H1 (cell line): ENCODE measurements around the gene LPP. TPM values are rescaled to one million over a fixed set of nuclear protein-coding genes. Genes with fewer than 3 reads are reported as not detected.

ENCODE experiments used
- CTCF ChIA-PET: fragments of 300-600 bp; sonication (Branson Sonifier 250); formaldehyde crosslinking; loops from one replicate; lab custom pipeline; 2021; ENCODE audit not compliant: partially characterized antibody; lab: Charles Lee
- POLR2A ChIA-PET: fragments of 300-600 bp; sonication (Branson Sonifier 250); formaldehyde crosslinking; loops from one replicate; lab custom pipeline; 2021; ENCODE audit warnings: inconsistent platforms; ENCODE audit not compliant: partially characterized antibody; lab: Charles Lee
- DNase-seq, 2 experiments: peaks; one replicate each; pipeline versions ENCODE4 v3.0.0 to v3.0.0-alpha.2; 2010 to 2022; ENCODE audit warnings: low spot score in 2 of 2, low read depth in 1 of 2, mixed read lengths in 1 of 2
- FAIRE-seq: peaks from 2 replicates; lab custom pipeline; 2011; peaks lifted over from hg19 to GRCh38; lab: Jason Lieb, UNC
- H2AFZ ChIP-seq: 2 replicates; pipeline ENCODE4 v1.8.1; 2012; ENCODE audit warnings: low read length, inconsistent platforms
- H2AK5ac ChIP-seq: 2 replicates; pipeline ENCODE4 v1.6.1; 2013; ENCODE audit warnings: low read depth, low read length
- H2BK120ac ChIP-seq: replicated peaks from 2 replicates; pipeline ENCODE3; 2013; ENCODE audit warnings: low read depth, low read length, inconsistent platforms
- H2BK12ac ChIP-seq: 2 replicates; pipeline ENCODE4 v1.6.1; 2013; ENCODE audit warnings: low read depth, low read length
- H2BK15ac ChIP-seq: 2 replicates; pipeline ENCODE4 v1.6.1; 2013; ENCODE audit warnings: low read length
- H2BK20ac ChIP-seq: 2 replicates; pipeline ENCODE4 v1.6.1; 2013; ENCODE audit warnings: low read length
- H2BK5ac ChIP-seq: 2 replicates; pipeline ENCODE4 v1.6.1; 2013; ENCODE audit warnings: low read depth, low read length
- H3K14ac ChIP-seq: 2 replicates; pipeline ENCODE4 v1.6.1; 2013; ENCODE audit warnings: inconsistent platforms; ENCODE audit not compliant: insufficient read length
- H3K18ac ChIP-seq: 2 replicates; pipeline ENCODE4 v1.6.1; 2013; ENCODE audit warnings: low read length; ENCODE audit errors: extremely low read depth
- H3K23ac ChIP-seq: 2 replicates; pipeline ENCODE4 v1.6.1; 2013; ENCODE audit warnings: inconsistent platforms; ENCODE audit not compliant: insufficient read length
- H3K23me2 ChIP-seq: 2 replicates; pipeline ENCODE4 v1.6.1; 2013; ENCODE audit warnings: low read depth, low read length
- H3K27ac ChIP-seq: 2 replicates; pipeline ENCODE4 v1.6.1; 2011; ENCODE audit warnings: low read depth, low read length, inconsistent platforms
- H3K27me3 ChIP-seq, 4 experiments: replicated peaks in 1 of 4; 1 replicate in 1 of 4; 2 replicates in 3 of 4; pipeline versions ENCODE4 v1.6.1 to v1.8.1; 2011 to 2013; ENCODE audit warnings: low read length in 3 of 4, mild to moderate bottlenecking in 3 of 4, inconsistent platforms in 2 of 4, mixed read lengths in 2 of 4, moderate library complexity in 1 of 4; ENCODE audit not compliant: control insufficient read depth in 3 of 4, insufficient read depth in 3 of 4; ENCODE audit errors: extremely low read depth in 1 of 4
- H3K36me3 ChIP-seq, 4 experiments: 2 replicates each; pipeline versions ENCODE4 v1.6.1 to v1.8.1; 2011 to 2013; ENCODE audit warnings: mild to moderate bottlenecking in 4 of 4, low read length in 3 of 4, moderate library complexity in 2 of 4, control low read depth in 1 of 4, inconsistent platforms in 1 of 4; ENCODE audit not compliant: insufficient read depth in 4 of 4, control insufficient read depth in 2 of 4
- H3K4ac ChIP-seq: replicated peaks from 2 replicates; pipeline ENCODE3; 2013; ENCODE audit warnings: low read length, low read depth, mixed read lengths, inconsistent platforms; ENCODE audit not compliant: insufficient read length
- H3K4me1 ChIP-seq, 4 experiments: replicated peaks in 1 of 4; 1 replicate in 1 of 4; 2 replicates in 3 of 4; pipeline versions ENCODE4 v1.6.1 to v1.8.1; 2011 to 2013; ENCODE audit warnings: low read length in 3 of 4, inconsistent platforms in 2 of 4, mixed read lengths in 1 of 4; ENCODE audit not compliant: insufficient read depth in 4 of 4, control insufficient read depth in 3 of 4
- H3K4me2 ChIP-seq, 2 experiments: 2 replicates each; pipeline versions ENCODE4 v1.6.1 to v1.8.1; 2011 to 2013; ENCODE audit warnings: low read depth in 2 of 2, low read length in 2 of 2, control low read depth in 1 of 2, inconsistent platforms in 1 of 2, mild to moderate bottlenecking in 1 of 2; ENCODE audit not compliant: insufficient read depth in 1 of 2
- H3K4me3 ChIP-seq, 4 experiments: fragments of 200-600, 300-600 bp in 1 of 4; sonication (generic), shearing (Covaris generic), sonication (Bioruptor Twin) in 1 of 4; 2 replicates each; pipeline versions ENCODE4 v1.5.1 to v1.8.1; 2011 to 2016; ENCODE audit warnings: low read length in 4 of 4, low read depth in 3 of 4, control low read depth in 2 of 4, inconsistent platforms in 2 of 4, mild to moderate bottlenecking in 2 of 4, mixed read lengths in 1 of 4, moderate library complexity in 1 of 4; ENCODE audit not compliant: insufficient read depth in 2 of 4; ENCODE audit errors: extremely low read depth in 1 of 4
- H3K56ac ChIP-seq: replicated peaks from 2 replicates; pipeline ENCODE3; 2013; ENCODE audit warnings: low read depth, mild to moderate bottlenecking, mixed read lengths, low read length, inconsistent platforms; ENCODE audit not compliant: insufficient read length
- H3K79me1 ChIP-seq: 2 replicates; pipeline ENCODE4 v1.6.1; 2013; ENCODE audit warnings: low read depth, low read length, control low read depth
- H3K79me2 ChIP-seq, 2 experiments: 2 replicates each; pipeline versions ENCODE4 v1.6.1 to v1.8.1; 2012 to 2013; ENCODE audit warnings: low read length in 2 of 2, mild to moderate bottlenecking in 2 of 2, inconsistent platforms in 1 of 2; ENCODE audit not compliant: insufficient read depth in 2 of 2, control insufficient read depth in 1 of 2
- H3K9ac ChIP-seq, 4 experiments: replicated peaks in 1 of 4; 1 replicate in 1 of 4; 2 replicates in 3 of 4; pipeline versions ENCODE4 v1.6.1 to v1.8.1; 2011 to 2013; ENCODE audit warnings: low read depth in 3 of 4, low read length in 3 of 4, control low read depth in 2 of 4, mild to moderate bottlenecking in 2 of 4, moderate library complexity in 2 of 4, inconsistent platforms in 1 of 4; ENCODE audit errors: extremely low read depth in 1 of 4
- H3K9me3 ChIP-seq, 2 experiments: 2 replicates each; pipeline versions ENCODE4 v1.6.1 to v1.8.1; 2012 to 2013; ENCODE audit warnings: mild to moderate bottlenecking in 2 of 2, moderate library complexity in 2 of 2, control low read depth in 1 of 2, inconsistent platforms in 1 of 2, low read depth in 1 of 2, low read length in 1 of 2, mixed read lengths in 1 of 2; ENCODE audit not compliant: insufficient read depth in 2 of 2
- H4K20me1 ChIP-seq, 2 experiments: replicated peaks in 1 of 2; 2 replicates each; pipeline versions ENCODE3 to v1.8.1; 2011 to 2013; ENCODE audit warnings: inconsistent platforms in 2 of 2, low read length in 2 of 2, mild to moderate bottlenecking in 1 of 2; ENCODE audit not compliant: insufficient read depth in 2 of 2, control insufficient read depth in 1 of 2
- H4K5ac ChIP-seq: 2 replicates; pipeline ENCODE4 v1.6.1; 2013; ENCODE audit warnings: low read length, low read depth, mixed read lengths, inconsistent platforms; ENCODE audit not compliant: insufficient read length
- H4K8ac ChIP-seq: 2 replicates; pipeline ENCODE4 v1.8.0; 2013; ENCODE audit warnings: mild to moderate bottlenecking, moderate library complexity, low read length, inconsistent platforms; ENCODE audit not compliant: insufficient read depth; ENCODE audit errors: extremely low read depth
- H4K91ac ChIP-seq: replicated peaks from 2 replicates; pipeline ENCODE3; 2013; ENCODE audit warnings: low read length, mixed read lengths, inconsistent platforms; ENCODE audit not compliant: insufficient read length
- ATF3 ChIP-seq: IDR thresholded peaks from 2 replicates; pipeline ENCODE4 v1.6.1; 2011; ENCODE audit warnings: low read depth, mild to moderate bottlenecking, low read length; ENCODE audit not compliant: insufficient read depth
- EGR1 ChIP-seq: IDR thresholded peaks from 2 replicates; pipeline ENCODE4 v1.6.1; 2011; ENCODE audit warnings: low read depth, low read length, borderline replicate concordance
- HDAC6 ChIP-seq: IDR thresholded peaks from one replicate; pipeline ENCODE4 v1.7.1; 2012; ENCODE audit warnings: low read depth, mild to moderate bottlenecking, inconsistent platforms, low read length, moderate library complexity
- WGBS, 2 experiments: shearing (Covaris generic) in 1 of 2; methylation state at CpG; one replicate each; pipeline versions ENCODE4 v1.1.6 to v1.1.7; 2013 to 2015; ENCODE audit warnings: low lambda C conversion rate in 2 of 2, mixed read lengths in 2 of 2, inconsistent platforms in 1 of 2, low coverage in 1 of 2, missing lambda C conversion rate in 1 of 2; ENCODE audit not compliant: insufficient replicate concordance in 2 of 2, insufficient coverage in 1 of 2, insufficient read length in 1 of 2; ENCODE audit errors: extremely low coverage in 1 of 2, missing lambda C conversion rate in 1 of 2; 5-methylcytosine and 5-hydroxymethylcytosine counted together
- polyA plus RNA-seq, 7 experiments: library from polyadenylated mRNA; depleted of rRNA in 3 of 7; stranded (reverse) in 5 of 7; unstranded in 2 of 7; fragments of >200 nt in 5 of 7; fragments of 200-250 nt in 2 of 7; gene quantifications; 1 replicate in 5 of 7; 2 replicates in 1 of 7; 4 replicates in 1 of 7; pipeline versions ENCODE4 v1.2.1 to v1.2.3, GENCODE V29; 2011 to 2013; ENCODE audit warnings: missing spikeins in 2 of 7, mixed read lengths in 2 of 7
- total RNA-seq: library from RNA; stranded (reverse); fragmentation: NEBNext Ultra II Directional; extraction: Animal tissue kit (Norgen Biotek cat#: 25700); gene quantifications from 2 replicates; pipeline ENCODE4 v1.2.1, GENCODE V29; 2021

The LPP gene
- total and polyA plus RNA-seq, 2 of the 8 experiments (the other 6 are each of a cell fraction or from before 2014, with no cell fraction given): 10.0 to 53.3 TPM

GRCh38 chr3:188761964-188762363 lies 608.0 kb downstream of the LPP start:
- Histone ChIP-seq H2BK15ac (no peak overlapping the region), H3K23ac (no peak overlapping the region), H3K18ac (no peak overlapping the region), H3K27ac (no peak overlapping the region)
- POLR2A ChIA-PET: no interaction called here
- 85% methylated on average over 3 of the region's 3 CpGs; no CpG with 5 or more reads in 1 of the 2 experiments for WGBS, 2 experiments
- TF ChIP-seq HDAC6: no peak
- TF ChIP-seq ATF3: no peak
- no peak for TF ChIP-seq EGR1
- TF ChIP-seq, all 59 proteins: peak for 0
- no peak overlapping the region for H3K4me2 ChIP-seq
- H3K79me2 ChIP-seq: no peaks in the 10 kb centered on the region
- no peak overlapping the region for H2BK20ac ChIP-seq
- DNase-seq (no peak), FAIRE-seq (no peak)
- H3K56ac ChIP-seq: no peak overlapping the region
- no peaks in the 10 kb centered on the region for H3K23me2 ChIP-seq
- H3K36me3 ChIP-seq: no peaks in the 10 kb centered on the region
- H4K20me1 ChIP-seq: no peaks in the 10 kb centered on the region
- no peak overlapping the region for H3K14ac ChIP-seq
- no peak overlapping the region for H2BK120ac ChIP-seq
- CTCF ChIA-PET: no interaction called here
- H2AFZ ChIP-seq: no peak overlapping the region
- H4K8ac ChIP-seq: no peak overlapping the region
- H3K9me3 ChIP-seq: no peaks in the 10 kb centered on the region
- H3K79me1 ChIP-seq: no peaks in the 10 kb centered on the region
- no peak overlapping the region for H4K91ac ChIP-seq
- no peak overlapping the region for H3K9ac ChIP-seq
- H4K5ac ChIP-seq: no peak overlapping the region
- no peak overlapping the region for H2BK12ac ChIP-seq
- H2BK5ac ChIP-seq: no peak overlapping the region
- H3K4ac ChIP-seq: no peak overlapping the region
- no peaks in the 10 kb centered on the region for H3K4me1 ChIP-seq
- no peak overlapping the region for H2AK5ac ChIP-seq
- H3K4me3 ChIP-seq: no peak overlapping the region
- H3K27me3 ChIP-seq: no peaks in the 10 kb centered on the region
